HFFc6 (cell line): ENCODE measurements around the gene ARHGAP44. TPM values are rescaled to one million over a fixed set of nuclear protein-coding genes. Genes with fewer than 3 reads are reported as not detected.

Experiments
- DNase-seq: peaks from one replicate; pipeline ENCODE4 v3.0.0-alpha.2; 2018
- H3K27ac Mint-ChIP-seq: 2 replicates; pipeline ENCODE4 v1.8.0; 2020; ENCODE audit warnings: mild to moderate bottlenecking, mixed read lengths
- H3K27me3 Mint-ChIP-seq: 2 replicates; pipeline ENCODE4 v1.8.0; 2021; ENCODE audit warnings: mild to moderate bottlenecking, moderate library complexity, mixed read lengths; ENCODE audit not compliant: insufficient read depth
- H3K36me3 Mint-ChIP-seq: 2 replicates; pipeline ENCODE4 v1.8.0; 2021; ENCODE audit warnings: low read depth, mixed read lengths
- H3K4me1 Mint-ChIP-seq: 2 replicates; pipeline ENCODE4 v1.8.0; 2020; ENCODE audit warnings: low read depth, mixed read lengths
- H3K4me3 Mint-ChIP-seq: 2 replicates; pipeline ENCODE4 v1.8.0; 2020; ENCODE audit warnings: mild to moderate bottlenecking, moderate library complexity, mixed read lengths
- H3K9me3 Mint-ChIP-seq: 2 replicates; pipeline ENCODE4 v1.8.0; 2020; ENCODE audit warnings: mild to moderate bottlenecking, mixed read lengths
- CTCF ChIP-seq: fragments of 200-600 bp; sonication (generic); IDR thresholded peaks from 2 replicates; pipeline ENCODE4 v1.5.0; 2021; ENCODE audit warnings: antibody characterized with exemption, mild to moderate bottlenecking
- total RNA-seq, 6 experiments: library from RNA; stranded (reverse); fragmentation: NEBNext Ultra II Directional; extraction: Animal tissue kit (Norgen Biotek cat#: 25700); gene quantifications; 2 replicates in 1 of 6; 3 replicates in 5 of 6; pipeline ENCODE4 v1.2.3, GENCODE V29; 2021

The ARHGAP44 gene
- total RNA-seq, 6 experiments from 2014 or later = 0.43 to 1.3 (median 0.68) TPM

GRCh38 chr17:12947047-12947446, 157.7 kb downstream of the ARHGAP44 start:
- no peak overlapping the region for H3K27ac Mint-ChIP-seq
- peaks cover 7% of the 10 kb centered on the region for H3K27me3 Mint-ChIP-seq
- no peaks in the 10 kb centered on the region for H3K36me3 Mint-ChIP-seq
- no peak for TF ChIP-seq CTCF
- DNase-seq = no peak
- no peak overlapping the region for H3K4me3 Mint-ChIP-seq
- H3K4me1 Mint-ChIP-seq = no peaks in the 10 kb centered on the region
- H3K9me3 Mint-ChIP-seq = no peaks in the 10 kb centered on the region

GRCh38 chr17:12952012-12952411, 162.7 kb downstream of the ARHGAP44 start:
- Mint-ChIP-seq H3K9me3 (no peaks in the 10 kb centered on the region), H3K27ac (no peak overlapping the region), H3K27me3 (peaks cover 7% of the 10 kb centered on the region), H3K4me1 (no peaks in the 10 kb centered on the region), H3K36me3 (no peaks in the 10 kb centered on the region), H3K4me3 (no peak overlapping the region)
- TF ChIP-seq CTCF = no peak
- DNase-seq = no peak

- no peak overlapping the region for H3K4me3 Mint-ChIP-seq
- H3K36me3 Mint-ChIP-seq = no peaks in the 10 kb centered on the region
- DNase-seq = no peak
- H3K4me1 Mint-ChIP-seq = no peaks in the 10 kb centered on the region
- H3K9me3 Mint-ChIP-seq = peaks cover 6% of the 10 kb centered on the region
- no peak overlapping the region for H3K27ac Mint-ChIP-seq
- H3K27me3 Mint-ChIP-seq = peaks cover 1% of the 10 kb centered on the region
- no peak for TF ChIP-seq CTCF
Observed at GRCh38 chr17:12953156-12953555, 163.9 kb downstream of the ARHGAP44 start.

- H3K4me1 Mint-ChIP-seq = 0 out of 2 replicates have a peak, but pooled peaks cover 5% of the 10 kb centered on the region
- no peaks in the 10 kb centered on the region for H3K36me3 Mint-ChIP-seq
- H3K9me3 Mint-ChIP-seq = peaks cover 8% of the 10 kb centered on the region
- DNase-seq = no peak
- H3K4me3 Mint-ChIP-seq = no peak overlapping the region
- no peak overlapping the region for H3K27ac Mint-ChIP-seq
- no peaks in the 10 kb centered on the region; the same call in 1 of the 2 replicates for H3K27me3 Mint-ChIP-seq
- no peak for TF ChIP-seq CTCF
Observed at GRCh38 chr17:12955521-12955920, 166.2 kb downstream of the ARHGAP44 start.

GRCh38 chr17:12958786-12959185, 169.5 kb downstream of the ARHGAP44 start:
- H3K36me3 Mint-ChIP-seq = no peaks in the 10 kb centered on the region
- no peak for TF ChIP-seq CTCF
- H3K9me3 Mint-ChIP-seq = peaks cover 8% of the 10 kb centered on the region
- H3K27me3 Mint-ChIP-seq = no peaks in the 10 kb centered on the region; the same call in 1 of the 2 replicates
- peak; percentile 13 for DNase-seq
- no peak overlapping the region for H3K4me3 Mint-ChIP-seq
- H3K27ac Mint-ChIP-seq = no peak overlapping the region
- H3K4me1 Mint-ChIP-seq = 0 out of 2 replicates have a peak, but pooled peaks cover 5% of the 10 kb centered on the region

- Mint-ChIP-seq H3K9me3 (peaks cover 8% of the 10 kb centered on the region), H3K36me3 (no peaks in the 10 kb centered on the region), H3K27ac (0 out of 2 replicates have a peak overlapping the region, but pooled peaks have one; percentile 30), H3K4me1 (0 out of 2 replicates have a peak, but pooled peaks cover 5% of the 10 kb centered on the region), H3K4me3 (no peak overlapping the region), H3K27me3 (no peaks in the 10 kb centered on the region; the same call in 1 of the 2 replicates)
- DNase-seq = peak; percentile 7
- no peak for TF ChIP-seq CTCF
Observed at GRCh38 chr17:12959441-12959840, 170.1 kb downstream of the ARHGAP44 start.
